CD4-positive, alpha-beta T cell treated with Interleukin-21 for 1 hour (primary cell): ENCODE measurements around the gene KDM1A.
A peak's percentile ranks its signal among the peaks of the same experiment; 100 is the strongest.

Experiments
- DNase-seq: peaks from one replicate; pipeline ENCODE4 v3.0.0-alpha.2; 2020

KDM1A gene

DNA sequence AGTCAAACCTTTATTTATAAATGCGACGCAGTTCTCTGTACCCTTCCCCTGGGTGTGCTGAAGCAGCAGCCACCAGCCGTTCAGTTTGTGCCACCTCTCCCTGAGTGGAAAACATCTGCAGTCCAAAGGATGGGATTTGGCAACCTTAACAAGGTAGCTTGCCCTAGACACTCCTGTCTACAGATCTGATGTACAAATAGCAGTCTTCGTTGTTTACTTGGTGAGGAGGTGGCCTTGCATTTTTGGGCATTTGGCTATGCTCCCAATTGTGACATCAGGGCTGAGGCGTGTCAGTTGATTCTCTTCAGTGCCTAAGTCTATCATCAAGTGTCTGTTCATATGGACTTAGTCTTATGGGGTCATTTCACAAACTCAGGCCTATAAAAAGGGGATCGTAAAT lies 59.8 kb downstream of the KDM1A start:
- DNase-seq = no peak

DNA sequence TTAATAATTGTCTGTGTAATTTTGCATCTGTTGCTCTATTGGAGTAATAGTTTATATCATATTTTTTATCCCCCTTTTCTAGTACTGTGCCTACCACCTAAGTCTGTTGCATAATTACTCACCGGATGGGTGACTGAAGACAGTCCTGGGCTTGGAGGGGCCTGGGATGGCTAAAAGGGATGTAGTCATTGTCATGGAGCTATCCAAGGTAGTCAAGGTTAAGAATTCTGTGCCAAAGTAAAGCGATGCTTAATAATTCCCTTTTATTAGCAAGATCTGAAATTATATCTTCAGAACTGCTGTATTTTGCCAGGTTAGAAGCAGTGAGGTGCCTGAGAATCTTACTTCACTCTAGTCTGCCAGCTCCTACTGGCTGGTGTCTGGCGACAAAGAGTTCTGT lies 61.6 kb downstream of the KDM1A start:
- no peak for DNase-seq

DNA sequence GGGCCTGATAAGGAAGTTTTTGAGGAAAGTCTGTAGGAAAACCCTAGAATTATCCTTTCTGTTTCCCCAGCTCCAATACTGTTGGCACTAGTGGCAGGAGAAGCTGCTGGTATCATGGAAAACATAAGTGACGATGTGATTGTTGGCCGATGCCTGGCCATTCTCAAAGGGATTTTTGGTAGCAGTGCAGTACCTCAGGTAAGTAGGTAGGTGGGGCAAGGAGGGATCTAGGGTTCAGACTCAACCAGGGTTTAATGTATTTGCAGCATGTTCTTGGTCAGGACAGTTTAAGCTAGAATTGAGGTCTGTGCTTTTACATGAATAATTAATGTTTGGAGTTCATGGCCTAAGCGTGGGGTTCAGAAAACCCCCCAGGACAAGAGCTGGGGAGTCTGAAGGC lies 62.1 kb downstream of the KDM1A start:
- no peak for DNase-seq

DNA sequence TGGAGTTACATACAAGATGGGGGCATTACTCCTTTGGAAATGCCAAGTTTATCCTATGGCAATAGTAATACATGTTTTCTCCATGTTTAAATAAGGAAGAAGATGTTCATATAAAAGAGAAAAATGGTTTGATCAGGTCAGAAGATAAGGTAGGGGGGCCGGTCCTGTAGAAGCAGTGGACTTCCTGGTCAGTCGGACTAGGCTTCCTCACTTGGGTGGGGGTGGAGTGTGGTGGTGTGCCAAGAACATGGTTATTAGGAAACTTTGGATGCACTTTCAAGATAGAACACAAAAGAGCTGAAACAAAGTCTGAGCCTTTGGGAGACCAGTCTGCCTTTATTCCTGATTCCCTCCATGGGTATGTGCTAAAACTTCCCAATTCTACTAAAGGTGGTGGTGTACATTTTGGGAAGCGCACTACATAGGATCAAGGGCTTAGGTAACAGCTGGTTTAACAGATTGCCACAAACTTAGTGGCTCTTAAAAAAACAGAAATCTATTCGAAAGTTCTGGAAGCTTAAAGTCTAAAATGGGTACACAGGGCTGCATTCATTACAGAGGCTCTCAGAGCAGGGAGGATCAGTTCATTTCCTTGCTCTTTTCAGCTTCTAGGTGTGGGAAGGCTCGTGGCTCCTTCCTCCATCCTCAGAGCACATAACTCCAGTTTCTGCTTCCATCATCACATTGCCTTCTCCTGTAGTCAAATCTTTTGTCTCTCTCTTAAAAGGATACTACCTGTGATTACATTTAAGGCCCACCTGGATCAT lies 64.6 kb downstream of the KDM1A start:
- DNase-seq = no peak

DNA sequence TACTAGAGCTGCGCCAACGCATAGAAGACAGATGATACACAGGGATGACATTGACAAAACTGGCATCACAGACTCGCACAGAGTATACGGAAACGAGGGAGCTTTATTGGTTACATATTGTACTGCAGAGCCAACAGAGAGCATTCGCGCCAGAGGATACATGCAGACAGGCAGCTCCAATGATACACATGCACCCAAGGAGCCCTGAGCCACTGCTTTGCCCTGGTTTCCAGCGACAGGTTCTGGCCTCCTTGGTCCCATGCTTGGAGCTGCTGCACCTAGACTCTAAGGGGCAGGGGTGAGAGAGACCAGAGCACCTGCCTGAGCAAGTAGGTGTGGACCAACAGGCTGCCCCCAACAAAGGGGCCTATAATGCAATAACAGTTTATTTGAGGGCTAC lies 65.6 kb downstream of the KDM1A start:
- DNase-seq = no peak

DNA sequence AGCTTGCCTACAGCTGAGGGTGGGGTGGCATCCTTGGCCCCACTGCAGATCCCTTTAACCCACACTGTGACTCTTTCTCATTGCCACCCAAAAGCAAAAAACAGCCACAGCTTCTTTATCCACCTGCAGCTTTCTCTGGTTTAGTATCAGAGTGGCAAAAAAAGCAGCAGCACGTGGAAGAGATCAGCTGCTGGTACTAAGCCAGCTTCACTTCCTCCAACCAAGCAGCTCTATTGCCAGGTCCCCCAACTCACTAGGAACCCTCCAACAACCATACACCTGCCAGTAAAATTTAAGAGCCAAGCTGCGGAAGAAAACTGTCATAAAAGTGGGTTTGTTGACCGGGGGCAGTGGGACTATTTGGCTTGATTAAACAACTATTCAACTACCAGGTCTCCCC lies 66.4 kb downstream of the KDM1A start:
- DNase-seq = no peak

DNA sequence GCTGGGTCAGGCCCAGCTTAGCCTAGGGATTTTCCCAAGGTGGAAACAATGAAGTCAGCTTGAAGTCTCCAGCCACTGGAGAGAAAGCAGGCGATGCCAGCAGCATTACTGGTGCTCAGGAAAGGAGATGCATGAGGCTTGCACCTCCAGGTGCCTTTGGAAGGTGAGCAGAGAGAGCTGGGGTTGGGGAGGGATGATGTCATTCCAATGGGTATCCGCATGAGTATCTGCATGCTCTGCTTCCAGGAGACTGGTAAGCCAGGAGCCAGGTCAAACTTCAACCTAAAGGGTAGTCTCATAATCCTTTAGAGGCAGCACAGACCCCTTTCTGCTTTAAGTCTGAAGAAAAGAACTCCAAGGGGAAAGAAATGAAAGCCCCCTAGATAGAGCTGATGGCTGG lies 68.8 kb downstream of the KDM1A start:
- no peak for DNase-seq

DNA sequence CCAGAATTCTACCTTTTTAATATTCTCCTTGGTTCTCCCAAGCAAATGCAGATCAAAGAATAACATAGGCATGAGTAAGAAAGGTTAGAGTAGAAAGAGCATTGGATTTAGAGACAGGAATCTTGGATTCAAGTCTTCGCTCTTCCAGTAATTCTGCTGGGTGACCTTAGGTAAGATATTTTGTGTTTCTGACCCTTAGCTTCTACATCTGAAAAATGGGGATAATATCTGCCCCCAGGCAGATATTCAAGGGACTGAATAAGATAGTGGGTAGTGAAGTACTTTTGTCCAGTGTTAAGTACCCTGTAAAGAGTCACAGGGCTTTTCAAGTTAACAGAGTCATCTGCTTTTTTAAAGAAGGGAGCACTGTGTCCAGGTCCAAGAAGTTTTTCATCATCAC lies 70.8 kb downstream of the KDM1A start:
- DNase-seq = no peak

DNA sequence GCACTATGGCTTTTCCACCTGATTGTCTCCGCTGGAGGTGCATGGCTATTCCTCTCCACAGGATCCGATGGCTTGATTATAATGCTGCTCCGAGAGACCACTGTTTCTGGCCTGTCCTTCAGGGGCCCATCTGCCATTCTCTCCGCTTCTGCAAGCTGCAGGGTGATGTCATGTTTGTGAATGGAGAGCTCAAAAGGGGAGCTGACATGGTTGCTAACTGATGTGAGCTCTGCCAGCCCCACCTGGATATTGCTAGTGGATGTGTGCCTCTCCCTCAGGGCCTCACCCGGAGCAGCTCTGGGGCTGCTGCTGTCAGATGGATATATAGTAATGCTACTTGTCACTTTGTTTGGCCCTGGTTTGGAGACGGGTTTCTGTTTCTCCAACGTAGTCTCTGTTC lies 72.3 kb downstream of the KDM1A start:
- DNase-seq = no peak

DNA sequence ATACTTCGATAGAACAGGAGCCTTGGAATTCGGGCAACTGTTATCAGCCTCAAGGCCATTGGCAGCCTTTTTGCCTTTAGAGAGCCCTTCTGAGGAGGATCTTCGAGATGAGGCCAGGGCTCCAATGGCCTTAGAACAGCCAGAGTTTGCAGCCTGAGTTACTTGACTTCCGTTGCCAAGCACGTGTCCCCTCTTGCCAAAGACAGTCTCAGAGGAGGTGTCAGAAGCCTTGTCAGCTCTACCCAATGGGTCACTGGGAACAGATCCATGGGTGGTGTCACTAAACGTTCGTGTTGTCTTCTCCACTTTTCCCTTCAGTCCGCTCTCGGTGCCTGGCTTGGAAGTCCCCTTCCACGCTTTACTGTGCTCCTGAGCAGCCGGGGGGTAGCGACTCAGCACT lies 73.2 kb downstream of the KDM1A start:
- no peak for DNase-seq

DNA sequence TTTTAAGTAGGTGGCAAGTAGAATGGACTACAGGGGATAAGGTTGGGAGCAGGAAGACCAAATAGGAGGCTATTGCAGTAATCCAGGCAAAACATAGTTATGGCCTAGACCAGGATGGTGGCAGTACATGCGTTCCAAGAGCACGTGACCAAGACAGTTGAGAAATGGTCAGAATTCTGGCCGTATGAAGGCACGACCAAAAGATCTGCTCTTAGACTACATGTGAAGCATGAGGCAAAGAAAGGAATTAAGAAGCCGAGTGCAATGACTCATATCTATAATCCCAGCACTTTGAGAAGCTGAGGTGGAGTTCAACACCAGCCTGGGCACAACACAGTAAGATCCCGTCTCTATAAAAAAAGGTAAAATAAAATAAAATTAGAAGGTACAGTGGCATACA lies 78.0 kb downstream of the KDM1A start:
- no peak for DNase-seq

DNA sequence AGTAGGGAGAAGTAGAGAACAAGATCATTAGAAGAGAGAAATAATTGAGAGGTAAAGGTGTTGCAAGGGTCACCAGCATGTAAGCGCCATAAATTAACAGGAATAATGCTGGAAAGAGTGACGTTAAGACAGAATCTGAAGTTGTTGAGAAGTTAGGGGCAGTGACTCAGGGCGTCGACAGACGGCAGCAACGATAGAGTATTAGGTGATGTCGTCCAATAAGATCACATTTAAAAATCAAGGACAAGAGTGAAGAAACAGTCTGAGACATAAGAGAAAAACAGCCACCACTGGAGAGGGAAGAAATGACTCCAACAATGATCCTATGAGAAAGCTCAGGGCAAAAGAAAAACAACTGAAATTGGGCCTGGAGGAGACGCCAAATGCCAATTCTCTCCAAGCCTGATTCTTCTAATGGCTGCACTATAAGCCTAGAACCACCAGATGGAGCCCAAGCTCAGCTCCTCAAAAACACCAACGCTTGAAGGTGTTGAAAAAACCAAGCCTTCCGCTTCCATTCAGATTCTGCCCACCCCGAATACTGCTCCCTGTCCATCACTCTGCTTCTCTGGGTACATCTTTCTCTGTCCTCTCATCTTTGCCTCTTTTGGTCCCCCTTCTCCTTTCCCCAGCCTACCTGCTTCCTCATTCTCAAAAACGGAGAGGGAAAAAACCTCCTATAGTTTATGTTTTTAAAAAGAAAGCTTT lies 79.3 kb downstream of the KDM1A start:
- peak; percentile 81 for DNase-seq

DNA sequence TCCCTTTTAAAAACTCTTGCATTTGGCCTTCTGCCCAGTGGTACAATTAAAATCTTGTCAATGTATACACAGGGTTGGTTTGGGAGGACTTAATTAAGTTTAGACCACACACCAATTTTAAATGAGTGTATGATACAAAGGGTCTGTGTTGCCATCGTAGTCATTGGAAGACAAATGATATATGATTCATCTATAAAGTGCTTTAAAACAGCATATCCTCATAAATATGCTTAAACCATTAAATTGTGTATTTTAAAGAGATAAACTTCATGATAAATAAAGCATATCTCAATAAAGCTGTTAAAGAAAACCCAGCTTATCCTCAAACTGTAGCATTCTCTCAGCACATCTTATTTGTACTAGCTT lies 79.9 kb downstream of the KDM1A start:
- no peak for DNase-seq

DNA sequence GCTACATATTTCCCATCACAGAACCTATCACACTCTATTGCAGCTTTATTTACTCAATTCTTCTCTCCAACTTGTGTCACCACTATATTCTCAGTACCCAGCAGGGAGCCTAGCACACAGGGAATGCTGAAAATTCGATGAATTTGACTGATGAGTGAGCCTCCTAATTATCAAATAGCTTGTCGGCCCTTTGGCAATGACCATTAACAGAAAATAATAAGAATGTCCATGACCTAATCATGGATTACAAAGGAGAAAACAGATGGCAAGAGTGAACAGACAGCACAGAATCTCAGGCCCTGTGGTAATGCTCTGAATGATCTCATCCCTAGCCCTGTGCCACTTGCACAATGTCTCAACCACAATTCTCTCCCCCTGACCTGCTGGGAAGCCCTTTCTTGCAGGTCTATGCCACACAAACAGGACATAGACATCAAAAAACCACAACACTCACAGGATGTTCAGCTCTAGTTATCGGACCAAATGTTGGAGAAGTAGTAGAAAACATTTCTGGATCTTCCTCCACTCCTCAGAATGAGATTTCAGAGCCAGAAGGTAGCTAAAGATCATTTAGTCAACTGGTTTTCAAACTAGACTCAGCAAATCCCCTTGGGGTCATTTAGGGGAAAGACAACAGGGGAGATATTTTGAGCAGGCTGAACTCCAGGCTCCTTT lies 80.9 kb downstream of the KDM1A start:
- peak; percentile 69 for DNase-seq

DNA sequence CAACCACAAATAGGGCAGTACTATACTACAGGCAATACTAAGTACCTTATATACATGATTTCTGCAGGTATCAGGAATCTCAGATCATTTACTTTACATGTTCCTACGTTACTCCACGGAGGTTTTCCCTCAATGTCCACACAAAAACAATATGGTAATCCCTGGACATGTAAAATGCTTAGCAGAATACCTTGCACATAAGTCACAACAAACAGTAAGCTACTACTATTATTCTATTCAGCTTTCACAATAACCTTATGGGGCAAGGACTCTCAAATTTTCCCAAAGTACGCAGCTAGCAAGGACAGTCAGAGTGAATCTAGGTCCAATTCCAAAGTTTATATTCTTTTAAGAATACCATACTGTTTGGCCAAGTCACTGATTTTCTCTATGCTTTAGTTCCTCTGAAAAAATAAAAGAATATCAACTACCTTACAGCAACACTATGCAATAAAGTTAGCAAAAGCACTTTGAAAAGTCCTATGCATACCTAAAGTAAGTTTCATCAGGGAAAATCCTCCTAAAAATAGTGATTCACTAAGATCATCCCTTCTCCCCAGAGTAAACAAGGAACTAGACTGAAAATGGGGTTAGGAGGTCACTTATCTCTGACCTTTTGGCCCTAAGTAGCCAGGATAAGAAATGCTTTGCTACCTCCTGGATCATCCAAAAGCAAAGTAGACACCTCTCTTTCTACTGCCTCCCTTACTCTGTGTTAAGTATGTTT lies 82.0 kb downstream of the KDM1A start:
- no peak for DNase-seq

DNA sequence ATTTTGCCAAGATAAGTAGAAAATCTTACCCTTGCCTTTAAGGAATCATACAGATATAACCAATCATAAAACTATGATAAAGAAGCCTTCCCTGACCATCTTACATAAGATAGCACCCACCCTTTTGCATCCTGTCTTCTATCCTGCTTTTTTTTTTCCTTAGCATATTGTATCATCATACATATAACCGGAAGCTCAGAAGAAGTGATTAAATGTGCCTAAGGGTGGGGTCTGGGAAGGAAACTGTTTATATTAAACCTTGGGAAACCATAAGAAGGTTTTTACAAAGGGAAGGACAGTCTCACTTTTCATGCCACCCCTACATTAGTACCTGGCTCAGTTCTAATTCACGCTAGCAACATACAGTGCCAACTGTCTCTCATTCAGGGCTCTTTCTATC lies 82.6 kb downstream of the KDM1A start:
- DNase-seq = no peak

DNA sequence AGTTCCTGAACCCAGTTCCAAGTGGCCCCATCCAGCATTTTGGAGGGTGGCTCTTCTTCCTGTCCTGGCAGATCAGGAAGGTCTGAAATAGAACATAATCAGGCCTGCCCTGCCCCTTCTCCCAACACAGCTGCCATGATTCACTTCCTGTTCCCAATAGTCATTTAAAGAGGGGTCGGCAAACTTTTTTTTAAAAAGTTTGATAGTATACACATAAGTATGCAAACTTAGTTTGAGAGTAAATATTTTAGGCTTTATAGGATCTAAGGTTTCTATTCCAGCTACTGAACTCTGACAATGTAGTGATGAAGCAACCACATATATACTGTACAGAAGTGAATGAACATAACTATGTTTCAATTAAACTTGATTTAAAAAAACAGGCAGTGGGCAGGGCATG lies 83.0 kb downstream of the KDM1A start:
- no peak for DNase-seq

DNA sequence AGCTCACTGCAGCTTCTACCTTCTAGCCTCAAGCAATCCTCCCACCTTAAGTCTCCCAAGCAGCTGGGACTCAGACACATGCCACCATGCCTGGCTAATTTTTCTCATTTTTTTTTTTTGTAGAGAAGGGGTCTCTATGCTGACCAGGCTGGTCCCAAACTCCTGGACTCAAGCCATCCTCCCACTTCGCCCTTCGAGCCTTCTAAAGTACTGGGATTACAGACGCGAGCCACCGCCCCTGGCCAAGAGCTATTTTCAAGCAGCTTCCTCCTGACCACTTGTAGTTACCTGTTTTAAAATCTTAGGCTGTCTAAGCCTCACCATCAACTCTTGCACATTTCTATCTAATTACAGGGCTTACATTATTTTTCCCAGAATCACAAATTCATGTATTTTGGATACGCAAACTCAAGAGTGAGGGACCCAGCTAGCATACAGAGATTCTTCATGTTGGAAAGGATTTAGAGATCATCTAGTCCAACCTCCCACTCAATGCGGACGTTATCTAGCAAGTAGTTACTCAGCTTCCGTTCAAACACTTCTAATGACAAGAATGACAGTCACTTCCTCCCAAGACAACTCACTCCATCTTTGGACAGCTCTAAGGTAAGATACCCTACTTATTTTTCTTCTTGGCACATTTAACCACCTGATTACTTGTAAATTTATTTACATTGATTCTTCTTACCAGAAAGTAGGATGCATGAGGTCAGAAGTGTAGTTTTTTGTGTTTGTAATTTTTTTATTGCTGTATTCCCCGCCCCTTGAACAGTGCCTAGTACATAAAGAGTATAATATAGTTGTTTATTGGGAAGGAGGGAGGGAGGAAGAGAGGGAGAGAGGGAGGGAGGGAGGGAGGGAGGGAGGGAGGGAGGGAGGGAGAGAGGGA lies 84.0 kb downstream of the KDM1A start:
- DNase-seq = peak; percentile 76

DNA sequence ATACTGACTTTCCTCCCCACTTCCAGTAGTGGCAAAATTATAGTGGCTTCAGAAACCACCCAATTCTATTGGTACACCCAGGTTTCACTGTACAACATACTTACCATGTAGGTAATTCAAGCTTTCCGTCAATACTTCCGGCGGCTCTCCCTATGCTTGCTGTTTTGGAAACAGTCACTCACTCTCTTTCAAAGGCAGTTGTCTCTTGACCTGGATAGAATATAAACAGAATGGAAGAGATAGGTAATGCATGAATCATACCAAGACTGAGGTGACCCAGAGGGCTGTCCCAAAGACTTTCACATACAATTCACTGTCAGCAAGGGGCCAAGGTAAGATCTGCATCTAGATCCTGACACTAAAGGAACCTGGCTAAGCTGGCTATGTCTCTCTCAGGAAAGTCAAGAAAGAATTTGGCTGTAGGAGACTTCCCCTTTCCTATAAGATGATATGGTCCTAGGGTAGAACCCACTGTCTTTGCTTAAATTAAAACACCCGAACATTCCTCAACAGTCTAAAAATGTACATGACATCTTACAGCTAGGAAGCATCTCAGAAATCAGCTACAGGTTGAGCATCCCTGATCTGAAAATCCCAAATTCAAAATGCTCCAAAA lies 89.8 kb downstream of the KDM1A start:
- peak; percentile 18 for DNase-seq

DNA sequence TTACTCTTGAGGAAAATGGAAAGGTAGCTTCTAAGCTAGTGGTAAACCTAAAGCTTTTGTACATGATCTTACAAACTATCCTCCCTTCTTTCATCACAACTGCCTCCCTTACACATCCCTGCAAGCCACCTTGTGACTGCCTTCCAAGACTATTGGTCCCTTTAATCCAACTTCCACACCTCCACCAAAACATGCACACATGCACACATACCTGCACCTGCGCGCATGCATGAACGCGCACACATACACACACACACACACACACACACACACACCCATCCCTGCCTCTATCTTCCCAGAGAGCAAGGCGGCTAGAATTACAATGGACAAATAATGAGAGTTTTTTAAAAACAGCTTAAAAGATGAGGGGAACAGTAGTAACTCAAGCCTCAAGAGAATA lies 91.1 kb downstream of the KDM1A start:
- no peak for DNase-seq

DNA sequence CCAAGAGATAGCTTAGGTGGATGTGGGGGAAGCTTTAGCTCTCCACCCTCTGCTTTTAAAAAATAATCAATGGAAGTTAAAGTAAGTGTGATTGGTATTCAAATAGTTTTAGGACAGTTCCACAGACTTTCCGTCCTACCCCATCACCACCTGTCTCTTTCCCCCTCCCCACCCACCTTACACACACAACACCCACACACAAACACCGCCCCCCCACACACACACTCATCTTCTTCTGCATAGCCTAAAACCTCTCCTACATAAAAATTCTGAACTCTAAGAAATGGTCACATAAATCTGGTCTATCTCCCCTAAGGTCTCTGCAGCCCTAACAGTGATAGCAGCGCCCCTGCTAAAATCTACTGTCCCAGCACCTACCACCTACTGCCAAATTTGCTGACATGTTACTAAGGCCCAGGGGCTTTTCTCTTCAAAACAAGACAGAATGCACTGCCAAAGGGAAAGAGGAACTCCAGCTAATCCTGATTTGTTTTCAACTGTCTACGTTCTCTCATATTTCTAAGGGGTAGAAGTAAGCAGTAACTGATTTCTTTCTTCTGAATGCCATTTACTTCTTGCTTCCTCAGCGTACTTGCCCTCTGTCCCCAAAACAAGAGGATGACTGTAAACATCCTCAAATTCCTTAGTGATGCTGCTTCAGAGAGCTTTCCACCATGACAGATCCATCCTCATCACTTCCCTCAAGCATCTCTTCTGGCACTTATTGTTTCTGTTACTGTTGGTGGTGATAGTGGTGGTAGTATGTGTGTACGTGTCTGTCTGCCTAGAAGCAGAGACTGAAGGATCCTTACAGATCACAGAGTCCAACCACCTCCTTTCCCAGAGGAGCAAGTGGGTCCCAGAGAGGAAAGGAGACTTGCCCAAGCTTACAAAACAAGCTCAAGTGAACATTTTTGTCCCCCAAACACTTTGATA lies 92.6 kb downstream of the KDM1A start:
- DNase-seq = no peak
